PC-9 (cell line): ENCODE data around the gene PGAP3. TPM values are rescaled to one million over a fixed set of nuclear protein-coding genes. Genes with fewer than 3 reads are reported as not detected.

Experiments
- BruUV-seq: library from RNA; stranded (reverse); fragments of 400-500 nt; replicated peaks from 2 replicates; lab custom pipeline; 2021; lab: Mats Ljungman, UMichigan
- CTCF ChIA-PET: fragments of 300-600 bp; sonication (Branson Sonifier 250); formaldehyde crosslinking; loops from one replicate; lab custom pipeline; 2022; ENCODE audit warnings: antibody characterized with exemption; lab: Charles Lee
- POLR2A ChIA-PET: fragments of 300-600 bp; sonication (Branson Sonifier 250); formaldehyde crosslinking; loops from one replicate; lab custom pipeline; 2022; ENCODE audit warnings: antibody characterized with exemption; ENCODE audit not compliant: unreplicated experiment; lab: Charles Lee
- DNase-seq, 2 experiments: peaks; one replicate each; pipeline versions ENCODE4 v3.0.0 to v3.0.0-alpha.2; 2015 to 2022; ENCODE audit warnings: mixed read lengths in 1 of 2
- H2AFZ ChIP-seq: fragments of 200-600 bp; sonication (generic); 2 replicates; pipeline ENCODE4 v1.8.1; 2017; ENCODE audit warnings: antibody characterized with exemption
- H3F3A ChIP-seq: fragments of 200-600 bp; sonication (generic); 2 replicates; pipeline ENCODE4 v1.8.1; 2017; ENCODE audit warnings: antibody characterized with exemption, mild to moderate bottlenecking, low read depth; ENCODE audit not compliant: insufficient read depth
- H3K27ac ChIP-seq: fragments of 200-600 bp; sonication (generic); 2 replicates; pipeline ENCODE4 v1.6.1; 2016; ENCODE audit warnings: mixed run types
- H3K27me3 ChIP-seq: fragments of 200-600 bp; sonication (generic); 2 replicates; pipeline ENCODE4 v1.6.1; 2016; ENCODE audit warnings: low read depth, mixed run types; ENCODE audit not compliant: insufficient read depth
- H3K36me3 ChIP-seq: fragments of 200-600 bp; sonication (generic); 2 replicates; pipeline ENCODE4 v1.6.1; 2016; ENCODE audit warnings: low read depth, mixed run types
- H3K4me1 ChIP-seq: fragments of 200-600 bp; sonication (generic); replicated peaks from 2 replicates; pipeline ENCODE4 v1.6.1; 2016; ENCODE audit warnings: mixed run types; ENCODE audit not compliant: insufficient read depth
- H3K4me2 ChIP-seq: fragments of 200-600 bp; sonication (generic); 2 replicates; pipeline ENCODE4 v1.6.1; 2017; ENCODE audit warnings: mixed run types
- H3K4me3 ChIP-seq: fragments of 200-600 bp; sonication (generic); 2 replicates; pipeline ENCODE4 v1.6.1; 2016; ENCODE audit warnings: mixed run types
- H3K79me2 ChIP-seq: fragments of 200-600 bp; sonication (generic); 2 replicates; pipeline ENCODE4 v1.6.1; 2017; ENCODE audit warnings: low read depth, mixed run types
- H3K9me2 ChIP-seq: fragments of 200-600 bp; sonication (generic); 2 replicates; pipeline ENCODE4 v1.8.1; 2017; ENCODE audit warnings: mild to moderate bottlenecking; ENCODE audit not compliant: insufficient read depth
- H3K9me3 ChIP-seq: fragments of 200-600 bp; sonication (generic); 2 replicates; pipeline ENCODE4 v1.8.1; 2016; ENCODE audit warnings: low read depth; ENCODE audit not compliant: insufficient read depth
- H4K20me1 ChIP-seq: fragments of 200-600 bp; sonication (generic); 2 replicates; pipeline ENCODE4 v1.8.1; 2017; ENCODE audit not compliant: insufficient read depth
- EZH2 ChIP-seq: fragments of 200-600 bp; sonication (generic); IDR thresholded peaks from 2 replicates; pipeline ENCODE4 v1.8.0; 2017; ENCODE audit warnings: antibody characterized with exemption, low read depth
- intact Hi-C: fragments of 100-400 bp; cut with micrococcal nuclease; formaldehyde crosslinking; loops from one replicate; pipeline ENCODE4 v1.10.0; 2022; ENCODE audit not compliant: unreplicated experiment
- total RNA-seq: library from RNA; stranded (reverse); gene quantifications from 2 replicates; pipeline ENCODE4 v1.2.3, GENCODE V29; 2021
- TF ChIP-seq, protein P1 (sequence below): fragments of 200-600 bp; sonication (generic); conservative IDR thresholded peaks from 2 replicates; pipeline ENCODE4 v1.6.1; 2017; ENCODE audit warnings: mixed run types, antibody characterized with exemption, mild to moderate bottlenecking, moderate library complexity

The PGAP3 gene
- total RNA-seq, 1 experiment from 2014 or later: 15.0 TPM

DNA sequence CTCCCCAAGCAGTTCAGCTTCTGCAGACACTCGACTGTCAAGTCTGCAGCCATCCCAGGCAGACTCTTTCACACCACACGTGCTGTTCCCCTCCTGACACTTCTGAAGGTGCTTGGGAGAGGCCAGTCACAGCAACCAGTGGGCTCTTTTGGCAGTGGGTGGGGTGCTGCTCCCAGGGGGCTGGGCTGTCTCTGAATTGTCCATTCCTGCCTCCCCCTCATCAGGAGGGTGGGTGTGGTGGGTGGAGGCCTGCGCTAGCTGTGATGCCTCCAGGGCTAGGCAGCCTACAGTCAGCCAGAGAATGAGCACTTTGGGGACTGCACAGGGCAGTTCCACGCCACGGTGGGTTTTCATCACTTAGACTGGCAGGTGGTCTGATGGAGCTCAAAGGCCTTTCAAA lies 40.6 kb downstream of the PGAP3 start:
- Histone ChIP-seq H3K27ac (no peak overlapping the region), H3K27me3 (no peaks in the 10 kb centered on the region), H3K9me2 (no peaks in the 10 kb centered on the region), H2AFZ (no peak overlapping the region), H3F3A (no peaks in the 10 kb centered on the region; the same call in 1 of the 2 replicates), H3K4me1 (no peaks in the 10 kb centered on the region; the same call in 1 of the 2 replicates), H3K79me2 (peaks cover 23% of the 10 kb centered on the region), H3K9me3 (no peaks in the 10 kb centered on the region), H3K4me3 (no peak overlapping the region), H3K36me3 (no peaks in the 10 kb centered on the region), H3K4me2 (no peak overlapping the region), H4K20me1 (peaks cover 15% of the 10 kb centered on the region)
- TF ChIP-seq, protein P1, sequence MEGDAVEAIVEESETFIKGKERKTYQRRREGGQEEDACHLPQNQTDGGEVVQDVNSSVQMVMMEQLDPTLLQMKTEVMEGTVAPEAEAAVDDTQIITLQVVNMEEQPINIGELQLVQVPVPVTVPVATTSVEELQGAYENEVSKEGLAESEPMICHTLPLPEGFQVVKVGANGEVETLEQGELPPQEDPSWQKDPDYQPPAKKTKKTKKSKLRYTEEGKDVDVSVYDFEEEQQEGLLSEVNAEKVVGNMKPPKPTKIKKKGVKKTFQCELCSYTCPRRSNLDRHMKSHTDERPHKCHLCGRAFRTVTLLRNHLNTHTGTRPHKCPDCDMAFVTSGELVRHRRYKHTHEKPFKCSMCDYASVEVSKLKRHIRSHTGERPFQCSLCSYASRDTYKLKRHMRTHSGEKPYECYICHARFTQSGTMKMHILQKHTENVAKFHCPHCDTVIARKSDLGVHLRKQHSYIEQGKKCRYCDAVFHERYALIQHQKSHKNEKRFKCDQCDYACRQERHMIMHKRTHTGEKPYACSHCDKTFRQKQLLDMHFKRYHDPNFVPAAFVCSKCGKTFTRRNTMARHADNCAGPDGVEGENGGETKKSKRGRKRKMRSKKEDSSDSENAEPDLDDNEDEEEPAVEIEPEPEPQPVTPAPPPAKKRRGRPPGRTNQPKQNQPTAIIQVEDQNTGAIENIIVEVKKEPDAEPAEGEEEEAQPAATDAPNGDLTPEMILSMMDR: no peak
- TF ChIP-seq EZH2: no peak
- intact Hi-C loops: no loop called here
- no TSS peak for BruUV-seq
- POLR2A ChIA-PET: interaction anchor here (0.6 kb wide), 1 partner anchor 428 kb away, joined by 3 read pairs; no protein-coding TSS in a partner anchor
- DNase-seq: no peak
- CTCF ChIA-PET: interaction anchor here (0.6 kb wide), 1 partner anchor 94 kb away, joined by 3 read pairs; no protein-coding TSS in a partner anchor

DNA sequence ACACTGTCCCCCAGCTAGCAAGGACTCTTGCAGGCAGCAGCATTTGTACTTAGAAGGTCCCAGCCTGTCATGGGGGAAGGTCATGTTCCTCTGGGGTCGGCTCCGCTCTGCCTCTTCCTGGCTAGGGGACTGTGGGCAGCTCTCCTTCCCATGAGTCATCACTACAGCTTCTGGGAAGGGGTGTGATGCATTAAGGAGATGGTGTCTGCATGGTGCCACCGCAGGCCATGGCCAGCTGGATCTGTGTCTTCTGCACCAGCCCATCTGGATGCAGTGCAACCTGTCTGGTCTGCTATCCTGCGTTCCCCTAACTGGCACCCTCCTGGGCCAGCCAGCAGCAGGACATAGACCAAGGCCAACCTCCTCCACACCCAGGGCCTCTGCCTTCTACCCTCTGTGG lies 44.6 kb downstream of the PGAP3 start:
- peaks cover 12% of the 10 kb centered on the region for H4K20me1 ChIP-seq
- no peaks in the 10 kb centered on the region for H3K36me3 ChIP-seq
- TF ChIP-seq, protein P1: no peak
- TF ChIP-seq EZH2: no peak
- intact Hi-C loops: no loop called here
- H3F3A ChIP-seq: no peaks in the 10 kb centered on the region; the same call in 1 of the 2 replicates
- DNase-seq: no peak
- no peaks in the 10 kb centered on the region for H3K27me3 ChIP-seq
- CTCF ChIA-PET: no interaction called here
- peaks cover 51% of the 10 kb centered on the region for H3K79me2 ChIP-seq
- POLR2A ChIA-PET: interaction anchor here (0.6 kb wide), 1 partner anchor 94 kb away, joined by 17 read pairs; no protein-coding TSS in a partner anchor
- no peak overlapping the region for H2AFZ ChIP-seq
- no peak overlapping the region for H3K4me2 ChIP-seq
- peaks cover 6% of the 10 kb centered on the region for H3K4me1 ChIP-seq
- H3K9me3 ChIP-seq: no peaks in the 10 kb centered on the region
- no peaks in the 10 kb centered on the region for H3K9me2 ChIP-seq
- BruUV-seq: no TSS peak
- no peak overlapping the region for H3K27ac ChIP-seq
- H3K4me3 ChIP-seq: no peak overlapping the region

DNA sequence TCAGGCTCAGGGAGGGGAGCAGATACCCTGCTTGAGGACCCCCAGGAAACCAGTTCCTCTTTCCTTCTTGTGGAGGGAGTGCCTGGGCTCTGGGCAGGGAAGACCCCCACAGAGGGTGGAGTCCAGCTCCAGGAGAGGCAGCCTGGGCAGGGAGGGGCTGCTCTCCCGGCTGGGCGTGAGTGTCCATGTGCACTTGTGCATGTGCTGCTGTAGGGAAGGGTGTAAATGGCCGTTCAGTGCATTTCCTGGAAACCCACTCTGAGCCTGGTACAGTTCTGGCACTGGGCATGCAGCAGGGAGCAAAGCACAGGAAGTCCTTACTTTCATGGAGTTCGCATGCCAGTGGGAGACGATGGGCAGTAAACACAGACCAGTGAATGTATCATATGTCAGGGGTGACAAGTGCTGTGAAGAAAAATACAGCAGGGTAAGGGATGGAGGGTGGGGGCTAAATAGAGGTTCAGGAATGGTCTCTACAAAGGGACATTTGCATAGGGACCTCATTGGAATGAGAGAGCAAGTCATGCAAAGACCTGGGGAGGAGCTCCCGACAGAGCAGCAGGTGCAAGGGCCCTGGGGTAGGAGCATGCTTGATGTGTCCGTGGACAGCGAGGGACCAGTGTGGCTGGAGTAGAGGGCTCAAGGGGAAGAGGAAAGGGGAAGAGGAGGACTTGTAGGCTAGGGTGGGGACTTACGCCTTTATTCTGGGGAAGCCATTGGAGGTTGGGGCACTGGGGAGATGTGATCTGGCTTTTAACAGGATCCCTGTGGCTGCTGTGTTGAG lies 45.4 kb downstream of the PGAP3 start:
- Histone ChIP-seq H3K27ac (no peak overlapping the region), H3F3A (no peaks in the 10 kb centered on the region; the same call in 1 of the 2 replicates), H3K4me3 (no peak overlapping the region), H4K20me1 (peaks cover 12% of the 10 kb centered on the region), H3K9me2 (no peaks in the 10 kb centered on the region), H3K4me1 (peaks cover 12% of the 10 kb centered on the region), H3K27me3 (no peaks in the 10 kb centered on the region), H3K79me2 (peaks cover 59% of the 10 kb centered on the region), H2AFZ (no peak overlapping the region), H3K4me2 (no peak overlapping the region), H3K9me3 (no peaks in the 10 kb centered on the region), H3K36me3 (no peaks in the 10 kb centered on the region)
- ChIA-PET CTCF (no interaction called here), POLR2A (no interaction called here)
- no TSS peak for BruUV-seq
- no peak for TF ChIP-seq EZH2
- TF ChIP-seq, protein P1: no peak
- no peak for DNase-seq
- intact Hi-C loops: no loop called here
